ELF-1 (cell line): Measurements from ENCODE around the gene POPDC2.

ENCODE experiments used
- DNase-seq: peaks from one replicate; pipeline ENCODE4 v3.0.0-alpha.2; 2016; ENCODE audit warnings: low read depth, low spot score

The POPDC2 gene

GRCh38 chr3:119641416-119641815 is 19.0 kb downstream of the POPDC2 start:
- DNase-seq, result no peak

- DNase-seq, result no peak
Measured at GRCh38 chr3:119639494-119640350, 20.7 kb downstream of the POPDC2 start.

GRCh38 chr3:119637679-119638477 is 22.5 kb downstream of the POPDC2 start:
- no peak for DNase-seq

GRCh38 chr3:119636891-119637611 is 23.3 kb downstream of the POPDC2 start:
- DNase-seq, result no peak

- no peak for DNase-seq
Measured at GRCh38 chr3:119636249-119636648, 24.1 kb downstream of the POPDC2 start.

GRCh38 chr3:119635719-119636118 is 24.7 kb downstream of the POPDC2 start:
- DNase-seq, result no peak

- no peak for DNase-seq
Measured at GRCh38 chr3:119632829-119633228, 27.6 kb downstream of the POPDC2 start.

GRCh38 chr3:119632216-119632615 is 28.2 kb downstream of the POPDC2 start:
- DNase-seq, result no peak

- DNase-seq, result no peak
Measured at GRCh38 chr3:119631516-119631915, 28.9 kb downstream of the POPDC2 start.

- no peak for DNase-seq
Measured at GRCh38 chr3:119630880-119631329, 29.5 kb downstream of the POPDC2 start.

- no peak for DNase-seq
Measured at GRCh38 chr3:119630128-119630879, 30.1 kb downstream of the POPDC2 start.

GRCh38 chr3:119628816-119629445 is 31.5 kb downstream of the POPDC2 start:
- DNase-seq, result no peak

GRCh38 chr3:119628390-119628789 is 32.0 kb downstream of the POPDC2 start:
- DNase-seq, result no peak

- DNase-seq, result no peak
Measured at GRCh38 chr3:119627461-119627860, 32.9 kb downstream of the POPDC2 start.

- DNase-seq, result no peak
Measured at GRCh38 chr3:119626196-119626595, 34.2 kb downstream of the POPDC2 start.

- no peak for DNase-seq
Measured at GRCh38 chr3:119625451-119626153, 34.8 kb downstream of the POPDC2 start.

- no peak for DNase-seq
Measured at GRCh38 chr3:119624002-119624720, 36.2 kb downstream of the POPDC2 start.

- no peak for DNase-seq
Measured at GRCh38 chr3:119620899-119621298, 39.5 kb downstream of the POPDC2 start.

- no peak for DNase-seq
Measured at GRCh38 chr3:119619094-119619493, 41.3 kb downstream of the POPDC2 start.
